NCI-H526 (cell line): ENCODE results near the gene FILIP1.

ENCODE experiments used
- DNase-seq, 2 experiments: peaks; one replicate each; lab custom pipeline; 2025; lab: John Stamatoyannopoulos, UW

The FILIP1 gene

DNA sequence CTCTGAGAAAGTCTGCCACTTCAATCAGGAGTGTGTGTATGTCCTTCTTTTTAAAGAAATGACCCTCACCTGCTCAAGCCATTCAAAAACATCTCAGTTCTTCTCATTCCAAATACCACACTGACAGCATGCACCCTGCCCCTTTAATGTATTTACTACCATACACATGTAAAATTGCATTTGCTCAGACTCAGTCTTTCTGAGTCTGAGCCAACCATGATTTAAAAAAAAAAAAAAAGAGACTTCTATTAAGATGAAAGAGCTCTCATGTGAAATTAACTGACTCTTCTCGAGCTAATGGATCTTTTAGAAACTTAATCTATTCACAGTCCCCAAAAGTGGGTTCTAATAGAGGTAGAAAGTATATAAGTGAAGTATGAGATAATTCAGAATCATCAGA lies 1.4 kb upstream of the FILIP1 start:
- no peak for DNase-seq

DNA sequence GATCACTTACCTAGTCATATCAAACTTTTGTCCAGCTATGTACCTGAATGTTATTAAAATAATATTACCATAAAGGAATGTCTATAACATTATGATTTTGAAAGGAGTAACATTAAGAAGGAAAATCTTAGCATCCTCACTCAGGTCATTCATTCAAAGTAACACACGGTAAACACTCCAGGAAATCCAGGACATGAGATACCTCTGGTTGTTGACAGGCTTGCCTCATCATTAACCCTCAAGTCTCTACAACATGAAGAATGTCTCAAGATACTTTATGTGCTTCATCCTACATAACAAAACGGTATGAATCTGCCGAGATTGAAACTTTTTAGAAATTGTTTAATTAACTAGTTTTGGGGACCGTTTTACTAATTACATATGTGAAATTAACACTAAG lies 690 bp upstream of the FILIP1 start:
- DNase-seq = no peak

DNA sequence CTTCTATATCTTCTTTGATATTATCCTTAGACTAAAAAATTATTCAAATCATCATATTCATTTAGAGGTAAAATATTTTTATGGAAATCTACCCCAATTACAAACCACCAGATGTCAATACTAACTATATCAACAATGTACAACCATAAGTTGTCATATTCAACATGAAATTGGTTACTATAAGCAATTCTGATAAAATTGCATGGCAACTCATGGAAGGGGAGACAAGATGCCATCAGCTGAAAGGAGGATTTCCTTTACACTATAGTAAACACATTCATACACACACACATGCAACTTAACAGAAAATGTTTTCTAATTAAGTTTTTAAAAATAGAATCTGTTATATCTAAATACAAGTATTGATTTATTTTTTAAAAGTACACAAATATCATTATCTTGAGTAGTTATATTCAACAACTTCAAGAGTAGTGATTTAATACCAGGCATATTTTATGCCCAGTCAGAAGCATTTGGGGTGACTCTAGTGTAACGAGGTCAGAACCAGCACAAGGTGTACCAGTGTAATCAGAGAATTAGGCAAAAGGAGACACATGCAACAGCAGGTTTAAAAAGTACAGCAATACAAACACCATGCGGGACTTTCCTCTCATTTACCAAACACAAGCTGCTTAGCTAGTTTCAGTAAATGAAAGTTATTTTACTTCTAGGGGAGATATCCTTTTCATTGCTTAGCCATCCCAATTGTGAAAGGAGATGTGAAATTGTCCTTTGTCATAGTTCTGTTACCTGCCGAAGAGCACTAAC lies 1.0 kb downstream of the FILIP1 start:
- DNase-seq = no peak

DNA sequence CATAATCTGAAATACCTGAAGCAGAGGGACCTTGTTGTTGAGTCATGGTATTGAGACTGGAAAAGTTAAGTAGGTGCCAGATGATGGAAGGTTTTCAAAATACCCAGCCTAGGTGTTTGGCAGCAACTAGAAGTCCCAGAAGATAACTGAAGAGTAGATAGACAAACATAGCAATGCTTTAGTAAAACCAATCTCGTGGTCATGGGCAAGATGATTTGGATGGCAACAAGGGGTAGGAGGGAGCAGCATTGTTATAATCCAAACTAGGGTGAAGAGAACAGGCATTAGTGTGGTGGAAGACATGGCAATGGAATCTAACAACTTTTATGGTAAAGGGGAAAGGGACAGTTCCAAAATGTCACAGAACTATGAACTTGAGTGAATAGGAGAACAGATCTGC lies 2.3 kb downstream of the FILIP1 start:
- DNase-seq = no peak

- no peak for DNase-seq
Observed at GRCh38 chr6:75490706-75491105, 2.9 kb downstream of the FILIP1 start.

- no peak for DNase-seq
Observed at GRCh38 chr6:75489025-75489424, 4.6 kb downstream of the FILIP1 start.

DNA sequence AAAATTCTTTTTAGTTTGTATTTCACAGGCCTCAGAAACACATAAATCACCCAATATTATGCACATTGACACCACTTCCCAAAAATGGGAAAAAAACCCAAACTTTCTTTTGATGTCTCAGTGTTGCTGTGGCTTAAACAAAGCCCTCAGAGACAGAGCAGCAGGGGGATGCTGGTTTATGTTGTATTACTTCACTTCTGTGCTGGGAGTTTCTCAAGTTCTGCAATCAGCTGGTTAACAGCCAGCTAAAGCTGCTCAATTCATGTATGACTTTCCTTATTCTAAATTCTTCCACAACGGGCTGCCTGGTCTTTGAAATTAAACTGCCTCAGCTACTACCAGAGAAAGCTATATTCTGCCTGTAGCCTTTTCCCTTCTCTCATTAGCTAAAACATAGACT lies 5.6 kb downstream of the FILIP1 start:
- no peak for DNase-seq

GRCh38 chr6:75486850-75487518 lies 6.6 kb downstream of the FILIP1 start:
- peak in 1 of 2 experiments; percentile 11 for DNase-seq

GRCh38 chr6:75484535-75484934 lies 9.1 kb downstream of the FILIP1 start:
- no peak for DNase-seq

DNA sequence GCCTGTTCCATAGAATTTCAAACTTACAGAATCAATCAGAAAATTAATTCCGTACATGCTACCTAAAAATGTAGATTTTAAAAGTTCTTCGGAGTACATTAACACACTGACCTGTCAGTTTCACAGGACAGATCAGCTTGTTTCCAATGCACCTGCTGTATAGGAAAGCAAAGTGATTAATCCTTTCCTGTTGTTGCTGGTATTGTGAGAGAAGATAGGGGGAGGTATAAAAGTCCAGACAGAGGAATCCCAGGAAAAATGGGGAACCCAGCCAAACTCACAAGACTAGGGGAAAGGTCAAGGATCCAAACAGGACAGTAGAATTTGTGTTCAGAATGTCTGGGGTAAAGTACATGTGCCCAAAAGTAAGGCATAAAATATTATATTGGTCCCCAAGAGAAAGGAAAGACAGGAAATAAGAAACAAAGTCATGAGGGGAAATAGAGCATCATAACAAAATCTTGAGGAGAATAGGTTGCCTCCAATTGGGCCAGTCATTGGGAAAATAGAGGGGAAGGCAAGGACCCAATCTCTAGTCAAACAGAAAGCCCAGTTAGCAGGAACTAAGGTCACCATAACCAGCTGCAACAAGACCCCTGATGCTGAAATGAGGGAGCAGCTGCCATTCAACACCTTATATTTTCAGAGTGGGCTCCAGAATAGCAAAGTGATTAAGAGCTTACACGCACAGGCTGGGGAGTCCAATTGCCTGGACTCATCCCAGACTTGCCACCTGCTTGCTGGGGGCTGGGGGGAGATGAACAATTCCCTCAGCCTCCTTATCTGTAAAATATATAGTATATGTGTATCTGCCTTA lies 10.3 kb downstream of the FILIP1 start:
- no peak for DNase-seq

GRCh38 chr6:75481936-75482593 lies 11.5 kb downstream of the FILIP1 start:
- DNase-seq = no peak

GRCh38 chr6:75481394-75481793 lies 12.2 kb downstream of the FILIP1 start:
- DNase-seq = no peak

- DNase-seq = no peak
Observed at GRCh38 chr6:75480425-75480824, 13.2 kb downstream of the FILIP1 start.

- no peak for DNase-seq
Observed at GRCh38 chr6:75479712-75480111, 13.9 kb downstream of the FILIP1 start.

DNA sequence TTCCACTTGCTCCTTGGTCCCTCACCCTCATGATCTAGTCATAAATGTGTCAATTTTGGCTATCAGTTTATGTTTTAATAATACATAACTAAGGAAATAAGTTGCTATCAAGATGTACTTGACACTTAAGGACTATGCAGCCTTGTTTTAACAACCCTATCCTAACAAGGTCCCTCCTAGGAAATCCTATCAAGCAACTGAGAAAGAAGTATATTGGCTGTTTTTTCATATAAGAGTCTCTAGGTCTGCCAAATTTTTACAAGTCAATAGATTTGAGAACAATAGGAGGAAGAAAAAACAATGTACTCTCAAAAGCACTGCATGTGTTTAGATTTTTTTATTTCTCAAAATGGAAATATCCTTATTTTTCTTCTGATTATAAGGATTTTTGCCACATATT lies 14.7 kb downstream of the FILIP1 start:
- DNase-seq = no peak

DNA sequence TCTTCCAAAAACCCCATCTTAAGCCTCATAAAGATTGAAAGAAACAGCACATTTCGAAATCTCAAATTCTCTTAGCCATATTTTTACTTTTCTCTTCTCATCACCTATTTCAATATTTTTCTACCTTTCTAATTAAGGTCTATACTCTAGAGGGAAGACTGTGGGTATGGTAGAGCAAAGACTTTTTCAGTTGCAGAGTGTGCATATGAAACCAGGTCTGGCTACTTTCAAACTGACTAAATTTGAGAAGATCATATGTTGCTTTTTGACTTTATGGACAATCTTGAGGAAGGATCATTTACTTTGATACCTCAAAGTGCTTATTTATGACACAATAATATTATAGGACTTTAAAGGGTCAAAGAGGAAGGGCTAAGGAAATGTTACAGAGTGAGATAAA lies 20.7 kb downstream of the FILIP1 start:
- no peak for DNase-seq

GRCh38 chr6:75467966-75468365 lies 25.6 kb downstream of the FILIP1 start:
- DNase-seq = no peak

DNA sequence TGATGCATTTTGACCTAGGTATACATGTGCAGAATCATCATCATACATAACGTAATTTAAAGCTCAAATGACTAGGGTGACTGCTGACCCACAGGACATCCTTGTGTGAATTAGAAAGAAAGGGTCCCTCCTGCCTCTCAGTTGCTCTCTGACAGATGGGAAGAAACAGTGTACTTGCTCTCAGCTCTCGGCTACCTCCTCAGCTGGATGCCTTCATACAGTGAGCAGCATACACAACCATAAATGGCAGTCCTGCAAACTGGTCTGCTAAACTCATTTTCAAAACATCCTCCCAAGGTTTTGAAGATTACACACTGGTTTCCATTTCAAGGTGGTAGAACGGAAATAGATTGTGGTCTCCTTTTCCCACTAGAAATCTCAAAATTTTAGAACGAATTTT lies 26.3 kb downstream of the FILIP1 start:
- no peak for DNase-seq

DNA sequence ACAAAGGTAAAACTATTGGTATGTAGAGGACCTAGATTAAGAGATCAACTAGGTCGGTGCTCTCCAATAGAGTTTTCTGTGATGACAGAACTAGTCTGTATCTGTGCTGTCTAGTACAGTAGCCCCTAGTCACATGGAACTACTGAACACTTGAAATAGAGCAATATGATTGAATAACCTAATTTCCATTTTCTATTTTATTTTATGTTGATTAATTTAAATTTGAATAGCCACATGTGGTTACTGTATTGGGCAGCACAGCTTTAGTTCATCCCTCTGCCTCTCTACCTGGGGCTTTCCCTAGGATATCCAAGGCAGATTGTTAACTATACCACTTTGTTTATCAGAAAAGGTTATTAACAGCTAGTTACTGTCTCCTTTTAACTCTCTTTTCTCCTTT lies 27.0 kb downstream of the FILIP1 start:
- no peak for DNase-seq

DNA sequence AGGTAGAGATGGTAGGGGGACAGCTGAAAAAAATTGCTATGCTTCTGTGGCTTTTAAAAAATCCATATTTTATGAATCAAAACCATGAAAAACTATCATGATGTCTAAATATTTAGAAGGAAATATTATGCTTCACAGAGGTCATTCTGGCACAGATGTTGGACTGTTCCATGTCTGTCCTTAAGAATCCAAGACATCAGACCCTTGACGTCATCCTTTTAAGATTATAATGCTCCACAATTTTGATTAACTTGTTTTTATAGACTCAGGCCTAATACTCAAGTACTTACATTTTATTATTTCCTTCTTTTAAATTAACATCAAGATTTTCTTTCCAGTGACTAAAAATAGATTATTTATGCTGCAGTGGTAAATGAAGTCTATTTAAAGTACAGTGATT lies 29.7 kb downstream of the FILIP1 start:
- DNase-seq = no peak

GRCh38 chr6:75463061-75463460 lies 30.5 kb downstream of the FILIP1 start:
- no peak for DNase-seq

GRCh38 chr6:75460681-75461080 lies 32.9 kb downstream of the FILIP1 start:
- no peak for DNase-seq
